GM12878 (cell line): ENCODE results near the gene HMCES. TPM values are rescaled to one million over a fixed set of nuclear protein-coding genes. Genes with fewer than 3 reads are reported as not detected.

Experiments
- ATAC-seq: fragments of 200-7000 bp; cut with Tn5 transposase; 3 replicates; pipeline ENCODE4 v1.9.1; 2020; ENCODE audit warnings: mild to moderate bottlenecking, moderate library complexity
- BruUV-seq: library from RNA; stranded (reverse); fragments of 400-500 nt; replicated peaks from 2 replicates; lab custom pipeline; 2021; lab: Mats Ljungman, UMichigan
- CTCF ChIA-PET: fragments of 300-600 bp; sonication (Branson Sonifier 250); formaldehyde crosslinking; extraction: SDS; loops from one replicate; lab custom pipeline; 2021; ENCODE audit warnings: inconsistent platforms; lab: Yijun Ruan, JAX
- POLR2A ChIA-PET: fragments of 350-600 bp; formaldehyde crosslinking; extraction: SDS; loops from one replicate; lab custom pipeline; 2021; ENCODE audit warnings: inconsistent platforms; lab: Charles Lee
- RAD21 ChIA-PET: fragments of 300-600 bp; sonication (Branson Sonifier 250); formaldehyde crosslinking; loops from one replicate; lab custom pipeline; 2023; ENCODE audit warnings: antibody characterized with exemption; ENCODE audit not compliant: unreplicated experiment; lab: Charles Lee
- SMC1A ChIA-PET: fragments of 300-600 bp; sonication (Branson Sonifier 250); formaldehyde crosslinking; loops from one replicate; lab custom pipeline; 2023; ENCODE audit not compliant: unreplicated experiment, uncharacterized antibody; lab: Charles Lee
- DNase-seq: peaks from one replicate; pipeline ENCODE4 v3.0.0-alpha.2; 2011; ENCODE audit warnings: low read depth, low spot score
- FAIRE-seq: peaks from 3 replicates; lab custom pipeline; 2011; peaks lifted over from hg19 to GRCh38; lab: Jason Lieb, UNC
- H2AFZ ChIP-seq: 2 replicates; pipeline ENCODE4 v1.6.0; 2011; ENCODE audit warnings: low read depth, low read length, control low read depth; ENCODE audit not compliant: control insufficient read depth
- H3K27ac ChIP-seq: 2 replicates; pipeline ENCODE4 v1.5.1; 2011; ENCODE audit warnings: control low read depth; ENCODE audit not compliant: control insufficient read depth, insufficient read depth
- H3K27me3 ChIP-seq, 2 experiments: replicated peaks in 1 of 2; 2 replicates each; pipeline versions ENCODE4 v1.6.0 to v1.6.1; 2011; ENCODE audit warnings: low read length in 1 of 2; ENCODE audit not compliant: control insufficient read depth in 2 of 2, insufficient read depth in 2 of 2
- H3K36me3 ChIP-seq, 2 experiments: 2 replicates each; pipeline ENCODE4 v1.5.1; 2011; ENCODE audit warnings: low read length in 1 of 2; ENCODE audit not compliant: control insufficient read depth in 2 of 2, insufficient read depth in 2 of 2
- H3K4me1 ChIP-seq: 2 replicates; pipeline ENCODE4 v1.6.1; 2011; ENCODE audit warnings: mild to moderate bottlenecking, low read length, moderate library complexity, mixed read lengths; ENCODE audit not compliant: control insufficient read depth, insufficient read depth
- H3K4me2 ChIP-seq: 2 replicates; pipeline ENCODE4 v1.6.0; 2011; ENCODE audit warnings: control low read depth; ENCODE audit not compliant: control insufficient read depth, insufficient read depth
- H3K4me3 ChIP-seq: fragments of 200-600 bp; sonication (generic); 2 replicates; pipeline ENCODE4 v1.5.1; 2016
- H3K79me2 ChIP-seq: 2 replicates; pipeline ENCODE4 v1.6.0; 2011; ENCODE audit warnings: low read length; ENCODE audit not compliant: control insufficient read depth, insufficient read depth
- H3K9ac ChIP-seq: 2 replicates; pipeline ENCODE4 v1.8.0; 2011; ENCODE audit warnings: low read length, control low read depth, mixed read lengths; ENCODE audit not compliant: control insufficient read depth, insufficient read depth
- H3K9me3 ChIP-seq: replicated peaks from 3 replicates; pipeline ENCODE4 v1.5.1; 2011; ENCODE audit warnings: mild to moderate bottlenecking, low read length; ENCODE audit not compliant: control insufficient read depth, insufficient read depth
- H4K20me1 ChIP-seq: 2 replicates; pipeline ENCODE4 v1.6.0; 2011; ENCODE audit not compliant: control insufficient read depth, insufficient read depth
- ATF7 ChIP-seq: fragments of 450-650 bp; IDR thresholded peaks from 2 replicates; pipeline ENCODE4 v1.6.1; 2016; ENCODE audit warnings: low read depth, mild to moderate bottlenecking
- CEBPB ChIP-seq, 2 experiments: fragments of 150-350 bp in 1 of 2; IDR thresholded peaks; 2 replicates each; pipeline ENCODE4 v1.6.1; 2012 to 2014; ENCODE audit warnings: low read depth in 2 of 2, low read length in 2 of 2, borderline replicate concordance in 1 of 2, inconsistent platforms in 1 of 2
- ELK1 ChIP-seq: IDR thresholded peaks from 2 replicates; pipeline ENCODE4 v1.6.1; 2012; ENCODE audit warnings: low read depth, low read length, improper control_type of control experiment
- GATAD2B ChIP-seq: fragments of 450-650 bp; conservative IDR thresholded peaks from 2 replicates; pipeline ENCODE4 v1.6.1; 2017; ENCODE audit warnings: low read depth, mild to moderate bottlenecking, moderate library complexity
- HDAC6 ChIP-seq: fragments of 200-600 bp; sonication (generic); IDR thresholded peaks from one replicate; pipeline ENCODE4 v1.8.0; 2017; ENCODE audit warnings: antibody characterized with exemption; ENCODE audit not compliant: unreplicated experiment
- HDGF ChIP-seq: fragments of 450-650 bp; IDR thresholded peaks from 2 replicates; pipeline ENCODE4 v1.6.1; 2016; ENCODE audit warnings: antibody characterized with exemption
- PKNOX1 ChIP-seq: fragments of 450-650 bp; IDR thresholded peaks from 2 replicates; pipeline ENCODE4 v1.6.1; 2016; ENCODE audit warnings: mild to moderate bottlenecking
- RBBP5 ChIP-seq: fragments of 200-600 bp; sonication (generic); conservative IDR thresholded peaks from 2 replicates; pipeline ENCODE4 v1.6.1; 2016
- RELB ChIP-seq: fragments of 450-650 bp; IDR thresholded peaks from 2 replicates; pipeline ENCODE4 v1.6.1; 2017; ENCODE audit warnings: low read depth, mild to moderate bottlenecking, moderate library complexity
- SPI1 ChIP-seq: IDR thresholded peaks from 2 replicates; pipeline ENCODE4 v1.6.1; 2011; ENCODE audit warnings: low read depth, mild to moderate bottlenecking, low read length, moderate library complexity, borderline replicate concordance; ENCODE audit not compliant: insufficient read depth
- TAF1 ChIP-seq: IDR thresholded peaks from 2 replicates; pipeline ENCODE4 v1.6.1; 2011; ENCODE audit warnings: mild to moderate bottlenecking, low read depth, low read length, borderline replicate concordance
- TCF12 ChIP-seq: IDR thresholded peaks from 2 replicates; pipeline ENCODE4 v1.6.1; 2011; ENCODE audit warnings: low read depth, mild to moderate bottlenecking, low read length
- WGBS: methylation state at CpG from one replicate; pipeline ENCODE4 v1.1.6; 2016; ENCODE audit warnings: low lambda C conversion rate; ENCODE audit not compliant: insufficient replicate concordance, insufficient coverage; ENCODE audit errors: missing lambda C conversion rate; 5-methylcytosine and 5-hydroxymethylcytosine counted together
- in situ Hi-C: fragments of 300-500 bp; cut with MboI; formaldehyde crosslinking; loops from 9 replicates; pipeline ENCODE4 v1.14.3; 2018; ENCODE audit warnings: mixed read lengths
- intact Hi-C: fragments of 100-400 bp; cut with micrococcal nuclease; formaldehyde crosslinking; loops from one replicate; pipeline ENCODE4 v1.14.2; 2022; ENCODE audit not compliant: unreplicated experiment
- polyA plus RNA-seq, 11 experiments: library from polyadenylated mRNA; depleted of rRNA in 4 of 11; unstranded in 6 of 11; stranded (reverse) in 5 of 11; fragments of >200 nt; fragmentation: Nextera tagmentation in 4 of 11; fragmentation: Illumina TruSeq in 1 of 11; extraction: Ambion mirVana in 4 of 11; extraction: Trizol in 1 of 11; gene quantifications; 1 replicate in 1 of 11; 2 replicates in 10 of 11; pipeline versions ENCODE4 v1.2.1 to v1.2.3, GENCODE V29; 2011 to 2016; ENCODE audit warnings: inconsistent platforms in 2 of 11, missing spikeins in 2 of 11, low read depth in 1 of 11
- total RNA-seq, 4 experiments: library from RNA; depleted of rRNA in 3 of 4; stranded (reverse); fragments of >200 nt in 3 of 4; fragmentation: Illumina TruSeq in 1 of 4; extraction: Trizol in 1 of 4; gene quantifications; 2 replicates each; pipeline versions ENCODE4 v1.2.1 to v1.2.3, GENCODE V29; 2013 to 2021
- TF ChIP-seq, protein P1 (sequence below): fragments of 450-650 bp; IDR thresholded peaks from 2 replicates; pipeline ENCODE4 v1.6.1; 2014; ENCODE audit warnings: mild to moderate bottlenecking
- TF ChIP-seq, protein P2 (sequence below): fragments of 450-650 bp; IDR thresholded peaks from 2 replicates; pipeline ENCODE4 v1.6.1; 2018; ENCODE audit warnings: borderline replicate concordance, mild to moderate bottlenecking; ENCODE audit not compliant: partially characterized antibody
- TF ChIP-seq, protein P3 (sequence below): fragments of 450-650 bp; conservative IDR thresholded peaks from 2 replicates; pipeline ENCODE4 v1.6.1; 2017; ENCODE audit warnings: mild to moderate bottlenecking, moderate library complexity

Gene HMCES
- total and polyA plus RNA-seq, 10 of the 15 experiments (the other 5 are each of a cell fraction or from before 2014, with no cell fraction given), result 12.4 to 49.8 (median 27.0) TPM

- intact Hi-C loops (no loop called here), in situ Hi-C loops (no loop called here)
- Histone ChIP-seq H2AFZ (no peak overlapping the region), H3K9me3 (no peaks in the 10 kb centered on the region), H3K27me3 (peaks cover 0 to 5% of the 10 kb centered on the region in 2 experiments; a peak in 2 of 4 replicates), H3K36me3 (no peaks in the 10 kb centered on the region), H3K4me1 (peaks cover 4% of the 10 kb centered on the region; the same call in 1 of the 2 replicates), H3K9ac (no peak overlapping the region), H3K79me2 (no peaks in the 10 kb centered on the region), H4K20me1 (no peaks in the 10 kb centered on the region), H3K27ac (no peak overlapping the region), H3K4me3 (no peak overlapping the region), H3K4me2 (no peak overlapping the region)
- FAIRE-seq (no peak), DNase-seq (no peak), ATAC-seq (no peak)
- RAD21 ChIA-PET, result no interaction called here
- TF ChIP-seq RBBP5 (no peak), HDGF (no peak), PKNOX1 (no peak), HDAC6 (no peak), RELB (no peak), GATAD2B (no peak), TAF1 (no peak), ATF7 (no peak), CEBPB (IDR thresholded peaks at IDR 0.05; ENCODE audit: borderline replicate concordance in 1 of 2, low read depth in 2 of 2, low read length in 2 of 2) (no peak), SPI1 (no peak), TCF12 (no peak), ELK1 (no peak)
- TF ChIP-seq, protein P1, sequence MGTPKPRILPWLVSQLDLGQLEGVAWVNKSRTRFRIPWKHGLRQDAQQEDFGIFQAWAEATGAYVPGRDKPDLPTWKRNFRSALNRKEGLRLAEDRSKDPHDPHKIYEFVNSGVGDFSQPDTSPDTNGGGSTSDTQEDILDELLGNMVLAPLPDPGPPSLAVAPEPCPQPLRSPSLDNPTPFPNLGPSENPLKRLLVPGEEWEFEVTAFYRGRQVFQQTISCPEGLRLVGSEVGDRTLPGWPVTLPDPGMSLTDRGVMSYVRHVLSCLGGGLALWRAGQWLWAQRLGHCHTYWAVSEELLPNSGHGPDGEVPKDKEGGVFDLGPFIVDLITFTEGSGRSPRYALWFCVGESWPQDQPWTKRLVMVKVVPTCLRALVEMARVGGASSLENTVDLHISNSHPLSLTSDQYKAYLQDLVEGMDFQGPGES, result no peak
- TF ChIP-seq, protein P2, sequence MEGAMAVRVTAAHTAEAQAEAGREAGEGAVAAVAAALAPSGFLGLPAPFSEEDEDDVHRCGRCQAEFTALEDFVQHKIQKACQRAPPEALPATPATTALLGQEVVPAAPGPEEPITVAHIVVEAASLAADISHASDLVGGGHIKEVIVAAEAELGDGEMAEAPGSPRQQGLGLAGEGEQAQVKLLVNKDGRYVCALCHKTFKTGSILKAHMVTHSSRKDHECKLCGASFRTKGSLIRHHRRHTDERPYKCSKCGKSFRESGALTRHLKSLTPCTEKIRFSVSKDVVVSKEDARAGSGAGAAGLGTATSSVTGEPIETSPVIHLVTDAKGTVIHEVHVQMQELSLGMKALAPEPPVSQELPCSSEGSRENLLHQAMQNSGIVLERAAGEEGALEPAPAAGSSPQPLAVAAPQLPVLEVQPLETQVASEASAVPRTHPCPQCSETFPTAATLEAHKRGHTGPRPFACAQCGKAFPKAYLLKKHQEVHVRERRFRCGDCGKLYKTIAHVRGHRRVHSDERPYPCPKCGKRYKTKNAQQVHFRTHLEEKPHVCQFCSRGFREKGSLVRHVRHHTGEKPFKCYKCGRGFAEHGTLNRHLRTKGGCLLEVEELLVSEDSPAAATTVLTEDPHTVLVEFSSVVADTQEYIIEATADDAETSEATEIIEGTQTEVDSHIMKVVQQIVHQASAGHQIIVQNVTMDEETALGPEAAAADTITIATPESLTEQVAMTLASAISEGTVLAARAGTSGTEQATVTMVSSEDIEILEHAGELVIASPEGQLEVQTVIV, result no peak
- TF ChIP-seq, protein P3, sequence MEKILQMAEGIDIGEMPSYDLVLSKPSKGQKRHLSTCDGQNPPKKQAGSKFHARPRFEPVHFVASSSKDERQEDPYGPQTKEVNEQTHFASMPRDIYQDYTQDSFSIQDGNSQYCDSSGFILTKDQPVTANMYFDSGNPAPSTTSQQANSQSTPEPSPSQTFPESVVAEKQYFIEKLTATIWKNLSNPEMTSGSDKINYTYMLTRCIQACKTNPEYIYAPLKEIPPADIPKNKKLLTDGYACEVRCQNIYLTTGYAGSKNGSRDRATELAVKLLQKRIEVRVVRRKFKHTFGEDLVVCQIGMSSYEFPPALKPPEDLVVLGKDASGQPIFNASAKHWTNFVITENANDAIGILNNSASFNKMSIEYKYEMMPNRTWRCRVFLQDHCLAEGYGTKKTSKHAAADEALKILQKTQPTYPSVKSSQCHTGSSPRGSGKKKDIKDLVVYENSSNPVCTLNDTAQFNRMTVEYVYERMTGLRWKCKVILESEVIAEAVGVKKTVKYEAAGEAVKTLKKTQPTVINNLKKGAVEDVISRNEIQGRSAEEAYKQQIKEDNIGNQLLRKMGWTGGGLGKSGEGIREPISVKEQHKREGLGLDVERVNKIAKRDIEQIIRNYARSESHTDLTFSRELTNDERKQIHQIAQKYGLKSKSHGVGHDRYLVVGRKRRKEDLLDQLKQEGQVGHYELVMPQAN, result no peak
- SMC1A ChIA-PET, result no interaction called here
- CTCF ChIA-PET, result interaction anchor here (2.0 to 2.1 kb wide), 2 partner anchors 9 to 355 kb away, joined by 5 to 7 read pairs; a partner anchor contains a TSS
- no TSS peak for BruUV-seq
- 91% methylated on average over 3 of the region's 3 CpGs for WGBS
- POLR2A ChIA-PET, result no interaction called here
Observed at GRCh38 chr3:129325383-129325782, 46.7 kb downstream of the HMCES start.
